Kidney (tissue), 14 donors: ENCODE results near the gene EDARADD. TPM values are rescaled to one million over a fixed set of nuclear protein-coding genes. Genes with fewer than 3 reads are reported as not detected.

Experiments
- DNase-seq, 5 donors: peaks; one replicate each; pipeline ENCODE4 v3.0.0-alpha.2; 2013 to 2020
- FAIRE-seq: peaks from 2 replicates; lab custom pipeline; 2012; peaks lifted over from hg19 to GRCh38; lab: Jason Lieb, UNC
- H3K27ac ChIP-seq, 2 donors: one replicate each; pipeline ENCODE4 v1.7.0; 2013; ENCODE audit warnings: low read depth in 2 of 2, low read length in 2 of 2, inconsistent platforms in 1 of 2
- H3K27me3 ChIP-seq: one replicate; pipeline ENCODE4 v1.7.1; 2013; ENCODE audit warnings: low read length, inconsistent platforms; ENCODE audit not compliant: control insufficient read depth, insufficient read depth
- H3K36me3 ChIP-seq, 3 donors: one replicate each; pipeline versions ENCODE4 v1.7.0 to v1.7.1; 2013; ENCODE audit warnings: low read length in 3 of 3, control low read depth in 1 of 3, inconsistent platforms in 1 of 3; ENCODE audit not compliant: insufficient read depth in 3 of 3, control insufficient read depth in 2 of 3
- H3K4me1 ChIP-seq, 3 donors: one replicate each; pipeline versions ENCODE4 v1.7.0 to v1.7.1; 2013; ENCODE audit warnings: low read length in 3 of 3, inconsistent platforms in 1 of 3, low read depth in 1 of 3; ENCODE audit not compliant: control insufficient read depth in 2 of 3, insufficient read depth in 2 of 3
- H3K4me3 ChIP-seq, 3 donors: one replicate each; pipeline versions ENCODE4 v1.7.0 to v1.8.1; 2013; ENCODE audit warnings: low read length in 3 of 3, control low read depth in 1 of 3, inconsistent platforms in 1 of 3
- H3K9ac ChIP-seq, 3 donors: one replicate each; pipeline versions ENCODE4 v1.7.0 to v1.7.1; 2013; ENCODE audit warnings: low read length in 3 of 3, control low read depth in 1 of 3, inconsistent platforms in 1 of 3
- H3K9me3 ChIP-seq, 3 donors: one replicate each; pipeline versions ENCODE4 v1.7.0 to v1.7.1; 2013; ENCODE audit warnings: low read length in 3 of 3, control low read depth in 1 of 3, inconsistent platforms in 1 of 3; ENCODE audit not compliant: control insufficient read depth in 2 of 3, insufficient read depth in 1 of 3
- intact Hi-C: fragments of 100-400 bp; cut with DNase I; formaldehyde crosslinking; loops from one replicate; pipeline ENCODE4 v1.11.1; 2022
- polyA plus RNA-seq: library from polyadenylated mRNA; stranded (reverse); fragments of 350-450 nt; fragmentation: Illumina TruSeq; extraction: RNeasy Lipid Tissue Mini Kit (QIAGEN cat#74804); gene quantifications from one replicate; pipeline ENCODE4 v1.2.3, GENCODE V29; 2014; ENCODE audit warnings: low read depth, low replicate concordance; ENCODE audit not compliant: insufficient read depth
- total RNA-seq: library from RNA; stranded (reverse); fragmentation: NEBNext Ultra II Directional; extraction: Animal tissue kit (Norgen Biotek cat#: 25700); gene quantifications from one replicate; pipeline ENCODE4 v1.2.1, GENCODE V29; 2021
- TF ChIP-seq, protein P1 (sequence below): IDR thresholded peaks from 3 replicates; pipeline ENCODE4 v1.5.1; 2012; ENCODE audit warnings: mild to moderate bottlenecking, moderate library complexity, borderline replicate concordance; ENCODE audit not compliant: insufficient read depth; ENCODE audit errors: extremely low read depth
- donor health status: control.
- donor health status: control.
- donor health status: control.
- donor health status: control.
- donor health status: control.
- donor health status: DM: yes; HTN: yes; CAD: no.
- donor health status: Normal renal cell carcinoma (clear cell type).

EDARADD gene
- total and polyA plus RNA-seq, 2 donors from 2014 or later, result 0.82 to 2.2 TPM

DNA sequence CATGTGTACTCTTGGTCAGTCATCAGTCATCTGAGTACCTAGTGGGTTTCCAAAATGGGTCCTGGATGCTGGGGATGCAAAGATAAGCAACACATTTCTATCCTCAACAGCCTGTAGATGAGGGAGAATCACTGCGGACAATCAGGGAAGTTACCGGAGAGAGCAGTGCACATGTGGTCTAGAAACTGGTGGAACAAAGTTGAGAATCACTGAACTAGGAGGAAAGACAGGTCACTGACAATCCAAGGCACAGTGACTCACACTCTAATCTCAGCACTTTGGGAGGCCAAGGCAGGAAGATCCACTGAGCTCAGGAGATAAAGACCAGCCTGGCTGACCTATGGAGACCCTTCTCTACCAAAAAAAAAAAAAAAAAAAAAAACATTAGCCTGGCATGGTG is 98.3 kb downstream of the EDARADD start:
- no peak for FAIRE-seq
- H3K27me3 ChIP-seq, result no peaks in the 10 kb centered on the region
- no peak overlapping the region for H3K9ac ChIP-seq
- intact Hi-C loops, result loop anchor here (5.0 kb wide), 1 partner anchor 385 kb away; no protein-coding TSS in a partner anchor
- no peaks in the 10 kb centered on the region for H3K4me1 ChIP-seq
- no peaks in the 10 kb centered on the region for H3K9me3 ChIP-seq
- TF ChIP-seq, protein P1, sequence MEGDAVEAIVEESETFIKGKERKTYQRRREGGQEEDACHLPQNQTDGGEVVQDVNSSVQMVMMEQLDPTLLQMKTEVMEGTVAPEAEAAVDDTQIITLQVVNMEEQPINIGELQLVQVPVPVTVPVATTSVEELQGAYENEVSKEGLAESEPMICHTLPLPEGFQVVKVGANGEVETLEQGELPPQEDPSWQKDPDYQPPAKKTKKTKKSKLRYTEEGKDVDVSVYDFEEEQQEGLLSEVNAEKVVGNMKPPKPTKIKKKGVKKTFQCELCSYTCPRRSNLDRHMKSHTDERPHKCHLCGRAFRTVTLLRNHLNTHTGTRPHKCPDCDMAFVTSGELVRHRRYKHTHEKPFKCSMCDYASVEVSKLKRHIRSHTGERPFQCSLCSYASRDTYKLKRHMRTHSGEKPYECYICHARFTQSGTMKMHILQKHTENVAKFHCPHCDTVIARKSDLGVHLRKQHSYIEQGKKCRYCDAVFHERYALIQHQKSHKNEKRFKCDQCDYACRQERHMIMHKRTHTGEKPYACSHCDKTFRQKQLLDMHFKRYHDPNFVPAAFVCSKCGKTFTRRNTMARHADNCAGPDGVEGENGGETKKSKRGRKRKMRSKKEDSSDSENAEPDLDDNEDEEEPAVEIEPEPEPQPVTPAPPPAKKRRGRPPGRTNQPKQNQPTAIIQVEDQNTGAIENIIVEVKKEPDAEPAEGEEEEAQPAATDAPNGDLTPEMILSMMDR, result no peak
- H3K36me3 ChIP-seq, result no peaks in the 10 kb centered on the region
- H3K27ac ChIP-seq, result no peak overlapping the region
- no peak for DNase-seq
- no peak overlapping the region for H3K4me3 ChIP-seq

DNA sequence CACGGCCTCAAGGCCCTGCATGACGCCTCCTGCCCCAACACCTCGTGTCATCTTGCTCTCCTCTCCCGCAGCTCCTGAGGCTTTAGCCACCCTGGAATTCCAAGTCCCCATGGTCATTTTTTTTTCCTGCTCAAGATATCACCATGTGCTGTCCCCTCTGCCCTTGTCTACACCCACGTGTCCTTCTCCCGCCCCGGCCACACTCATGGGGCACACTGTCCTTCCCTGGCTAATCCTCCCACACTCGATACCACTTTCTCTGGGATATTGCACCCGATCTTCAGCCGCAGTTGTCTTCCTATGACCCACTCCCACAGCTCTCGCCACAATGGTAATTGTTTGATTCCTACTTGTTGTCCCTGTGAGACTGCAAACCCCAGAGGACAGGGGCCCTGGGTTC is 100.0 kb downstream of the EDARADD start:
- no peak overlapping the region for H3K4me3 ChIP-seq
- H3K36me3 ChIP-seq, result no peaks in the 10 kb centered on the region
- no peaks in the 10 kb centered on the region for H3K9me3 ChIP-seq
- TF ChIP-seq, protein P1, result no peak
- FAIRE-seq (no peak), DNase-seq (no peak)
- H3K4me1 ChIP-seq, result no peaks in the 10 kb centered on the region
- H3K9ac ChIP-seq, result no peak overlapping the region
- intact Hi-C loops, result loop anchor here (5.0 kb wide), 1 partner anchor 387 kb away; no protein-coding TSS in a partner anchor
- no peaks in the 10 kb centered on the region for H3K27me3 ChIP-seq
- no peak overlapping the region for H3K27ac ChIP-seq

DNA sequence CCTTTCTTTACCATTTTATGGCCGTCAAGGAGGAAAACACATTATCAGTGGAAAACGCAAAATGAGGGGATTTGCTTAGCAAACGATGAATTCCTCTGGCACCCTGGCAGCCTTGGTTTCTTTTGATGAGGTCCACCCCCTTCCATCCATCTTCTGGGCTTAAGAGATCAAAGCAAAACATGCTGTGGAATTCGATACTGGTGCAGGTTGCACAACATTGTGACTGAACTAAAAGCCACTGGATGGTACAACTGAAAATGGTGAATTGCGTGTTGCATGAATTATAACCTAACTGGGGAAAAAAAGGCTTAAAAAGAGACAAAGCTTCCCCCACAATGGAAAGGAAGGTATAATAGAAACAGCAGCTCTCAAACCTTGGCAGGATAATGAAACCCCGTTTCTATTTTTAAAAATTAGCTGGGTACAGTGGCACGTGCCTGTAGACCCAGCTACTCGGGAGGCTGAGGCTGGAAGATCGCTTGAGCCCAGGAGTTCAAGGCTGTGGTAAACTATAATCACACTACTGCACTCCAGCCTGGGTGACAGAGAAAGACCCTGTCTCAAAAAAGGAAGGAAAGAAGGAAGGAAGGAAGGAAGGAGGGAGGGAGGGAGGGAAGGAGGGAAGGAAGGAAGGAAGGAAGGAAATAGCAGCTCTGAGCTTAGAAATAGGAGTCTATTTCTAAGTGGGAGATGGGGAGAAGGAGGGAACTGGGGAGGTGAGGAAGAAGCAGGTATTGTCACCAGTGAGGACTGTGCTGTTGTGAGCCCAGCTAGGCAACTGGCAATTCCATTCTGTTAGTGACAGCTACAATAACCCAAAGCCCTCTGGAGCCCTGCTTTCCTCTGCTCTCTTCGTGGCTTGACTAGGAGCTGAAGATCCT is 100.7 kb downstream of the EDARADD start:
- intact Hi-C loops, result loop anchor here (5.0 kb wide), 1 partner anchor 388 kb away; no protein-coding TSS in a partner anchor
- FAIRE-seq (no peak), DNase-seq (peak in 2 of 5 donors; percentile 56 to 75)
- TF ChIP-seq, protein P1, result no peak
- Histone ChIP-seq H3K9ac (no peak overlapping the region), H3K36me3 (no peaks in the 10 kb centered on the region), H3K4me1 (no peaks in the 10 kb centered on the region), H3K27me3 (no peaks in the 10 kb centered on the region), H3K27ac (no peak overlapping the region), H3K9me3 (no peaks in the 10 kb centered on the region), H3K4me3 (no peak overlapping the region)
